ENCODE results near the gene CISD3. TPM values are rescaled to one million over a fixed set of nuclear protein-coding genes. Genes with fewer than 3 reads are reported as not detected.
A peak's percentile ranks its signal among the peaks of the same experiment; 100 is the strongest.

The CISD3 gene
- total and polyA plus RNA-seq, 5 donors from 2014 or later = 8.7 to 62.6 (median 38.9) TPM

DNA sequence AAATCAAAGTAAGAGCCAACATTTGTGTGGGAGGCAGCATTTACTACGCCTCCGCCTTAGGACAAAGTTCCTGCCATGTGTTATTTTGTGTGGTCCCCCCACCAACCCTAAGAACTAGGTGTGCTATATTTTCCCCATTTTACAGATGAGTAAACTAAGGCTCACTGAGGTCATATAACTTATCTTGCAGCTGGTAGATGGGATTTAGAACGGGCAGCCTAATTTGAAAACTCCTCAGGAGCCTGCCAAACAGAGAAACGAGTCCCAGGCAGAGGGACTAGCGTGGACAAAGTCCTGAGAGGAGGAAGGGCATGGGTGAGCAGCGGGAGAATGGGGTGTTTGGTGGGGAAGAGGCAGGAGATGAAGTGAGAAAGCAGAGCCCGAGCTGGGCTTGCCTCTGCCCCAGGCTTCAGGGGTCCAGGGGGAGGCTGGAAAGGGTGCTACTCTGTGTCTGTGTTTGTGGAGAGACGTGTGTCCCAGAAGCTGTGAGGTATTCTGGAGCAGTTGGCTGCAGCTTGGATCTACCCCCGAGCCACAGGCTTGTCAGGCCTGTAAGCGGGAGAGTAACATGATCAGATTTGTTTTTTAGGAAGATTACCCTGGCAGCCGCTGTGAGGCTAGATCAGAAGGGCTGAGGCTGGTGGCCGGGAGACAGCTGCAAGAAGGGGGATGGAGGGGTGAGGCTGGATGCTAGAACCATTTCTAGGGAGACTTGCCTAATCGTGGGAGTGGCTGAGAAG, 20.1 kb upstream of the CISD3 start:
- Histone ChIP-seq H3K4me1 (ENCODE audit: control insufficient read depth, insufficient read depth, low read length, poor library complexity, severe bottlenecking) (peaks cover 29% of the 10 kb centered on the region), H3K27me3 (ENCODE audit: control insufficient read depth, insufficient read depth, low read length) (no peaks in the 10 kb centered on the region), H3K36me3 (ENCODE audit: control insufficient read depth, insufficient read depth, low read length) (peaks cover 69% of the 10 kb centered on the region), H3K4me3 (ENCODE audit: low read depth, low read length) (no peak overlapping the region), H3K9me3 (ENCODE audit: control insufficient read depth in 2 of 2, low read length in 2 of 2) (no peaks in the 10 kb centered on the region), H3K27ac (ENCODE audit: insufficient read depth, low read length, poor library complexity, severe bottlenecking) (no peak overlapping the region)
- ATAC-seq (ENCODE audit: low read depth in 2 of 2) (no peak), DNase-seq (no peak)
- peaks cover 40% of the 10 kb centered on the region for H3K36me3 Mint-ChIP-seq
- peak overlapping the region in 2 of 3 donors; percentile 64 to 86 for H3K27ac Mint-ChIP-seq
- peaks cover 5 to 62% (median 32%) of the 10 kb centered on the region in 4 donors for H3K4me1 Mint-ChIP-seq
- peak overlapping the region in 3 of 4 donors; percentile 16 to 62 (median 35) for H3K4me3 Mint-ChIP-seq
- H3K9me3 Mint-ChIP-seq = peaks cover 0 to 3% (median 0%) of the 10 kb centered on the region in 7 donors
- H3K27me3 Mint-ChIP-seq = no peaks in the 10 kb centered on the region

DNA sequence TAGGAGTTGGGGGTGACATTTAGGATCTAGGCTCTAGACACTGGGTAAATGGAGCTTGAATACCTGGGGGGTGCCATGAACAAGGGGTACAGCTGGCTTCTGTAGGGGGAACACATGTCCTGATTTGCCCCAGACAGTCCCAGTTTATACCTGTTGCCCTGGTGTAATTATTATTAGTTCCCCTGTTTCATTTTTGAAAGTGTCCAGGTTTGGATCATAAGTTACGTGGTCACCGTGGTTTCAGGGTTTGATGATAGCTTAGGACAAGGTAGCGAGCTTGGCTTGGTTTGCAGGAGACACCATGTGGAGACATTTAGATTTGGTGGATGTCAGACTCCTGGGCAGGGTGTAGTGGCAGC, 19.6 kb upstream of the CISD3 start:
- peaks cover 0 to 3% (median 0%) of the 10 kb centered on the region in 7 donors for H3K9me3 Mint-ChIP-seq
- no peaks in the 10 kb centered on the region for H3K27me3 Mint-ChIP-seq
- H3K4me1 Mint-ChIP-seq = peaks cover 5 to 62% (median 32%) of the 10 kb centered on the region in 4 donors
- Histone ChIP-seq H3K36me3 (ENCODE audit: control insufficient read depth, insufficient read depth, low read length) (peaks cover 74% of the 10 kb centered on the region), H3K9me3 (ENCODE audit: control insufficient read depth in 2 of 2, low read length in 2 of 2) (no peaks in the 10 kb centered on the region), H3K27me3 (ENCODE audit: control insufficient read depth, insufficient read depth, low read length) (no peaks in the 10 kb centered on the region), H3K27ac (ENCODE audit: insufficient read depth, low read length, poor library complexity, severe bottlenecking) (no peak overlapping the region), H3K4me3 (ENCODE audit: low read depth, low read length) (no peak overlapping the region), H3K4me1 (ENCODE audit: control insufficient read depth, insufficient read depth, low read length, poor library complexity, severe bottlenecking) (peaks cover 29% of the 10 kb centered on the region)
- DNase-seq (no peak), ATAC-seq (ENCODE audit: low read depth in 2 of 2) (no peak)
- peak overlapping the region in 2 of 4 donors; percentile 35 to 62 for H3K4me3 Mint-ChIP-seq
- H3K36me3 Mint-ChIP-seq = peaks cover 40% of the 10 kb centered on the region
- H3K27ac Mint-ChIP-seq = peak overlapping the region in 1 of 3 donors; percentile 64

DNA sequence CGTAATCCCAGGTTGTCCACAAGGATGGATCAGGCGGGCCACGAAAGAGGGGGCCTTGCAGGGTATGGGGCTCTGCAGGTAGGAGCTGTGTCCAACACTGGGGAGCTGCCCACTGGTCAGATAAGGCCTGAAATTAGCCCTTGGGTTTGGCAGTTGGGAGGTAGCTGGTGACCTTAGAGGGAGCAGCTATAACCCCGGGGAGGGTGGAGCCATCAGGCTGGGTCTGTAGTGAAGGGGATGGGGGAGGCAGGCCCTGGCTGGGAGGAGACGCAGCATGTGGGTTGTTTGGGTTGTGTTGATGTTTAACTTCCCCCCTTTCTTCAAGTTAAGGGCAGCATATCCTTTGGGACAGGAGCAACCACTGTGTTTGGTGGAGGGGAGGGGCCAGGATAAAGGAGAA, 19.2 kb upstream of the CISD3 start:
- peak overlapping the region in 2 of 4 donors; percentile 31 to 35 for H3K4me3 Mint-ChIP-seq
- H3K9me3 ChIP-seq (ENCODE audit: control insufficient read depth in 2 of 2, low read length in 2 of 2) = no peaks in the 10 kb centered on the region
- DNase-seq (no peak), ATAC-seq (ENCODE audit: low read depth in 2 of 2) (no peak)
- H3K9me3 Mint-ChIP-seq = peaks cover 0 to 3% (median 0%) of the 10 kb centered on the region in 7 donors
- peaks cover 26% of the 10 kb centered on the region for H3K4me1 ChIP-seq (ENCODE audit: control insufficient read depth, insufficient read depth, low read length, poor library complexity, severe bottlenecking)
- H3K4me1 Mint-ChIP-seq = peaks cover 5 to 64% (median 33%) of the 10 kb centered on the region in 4 donors
- peaks cover 43% of the 10 kb centered on the region for H3K36me3 Mint-ChIP-seq
- H3K36me3 ChIP-seq (ENCODE audit: control insufficient read depth, insufficient read depth, low read length) = peaks cover 78% of the 10 kb centered on the region
- no peaks in the 10 kb centered on the region for H3K27me3 Mint-ChIP-seq
- no peak overlapping the region for H3K4me3 ChIP-seq (ENCODE audit: low read depth, low read length)
- H3K27me3 ChIP-seq (ENCODE audit: control insufficient read depth, insufficient read depth, low read length) = no peaks in the 10 kb centered on the region
- peak overlapping the region in 2 of 3 donors; percentile 45 to 71 for H3K27ac Mint-ChIP-seq
- no peak overlapping the region for H3K27ac ChIP-seq (ENCODE audit: insufficient read depth, low read length, poor library complexity, severe bottlenecking)

DNA sequence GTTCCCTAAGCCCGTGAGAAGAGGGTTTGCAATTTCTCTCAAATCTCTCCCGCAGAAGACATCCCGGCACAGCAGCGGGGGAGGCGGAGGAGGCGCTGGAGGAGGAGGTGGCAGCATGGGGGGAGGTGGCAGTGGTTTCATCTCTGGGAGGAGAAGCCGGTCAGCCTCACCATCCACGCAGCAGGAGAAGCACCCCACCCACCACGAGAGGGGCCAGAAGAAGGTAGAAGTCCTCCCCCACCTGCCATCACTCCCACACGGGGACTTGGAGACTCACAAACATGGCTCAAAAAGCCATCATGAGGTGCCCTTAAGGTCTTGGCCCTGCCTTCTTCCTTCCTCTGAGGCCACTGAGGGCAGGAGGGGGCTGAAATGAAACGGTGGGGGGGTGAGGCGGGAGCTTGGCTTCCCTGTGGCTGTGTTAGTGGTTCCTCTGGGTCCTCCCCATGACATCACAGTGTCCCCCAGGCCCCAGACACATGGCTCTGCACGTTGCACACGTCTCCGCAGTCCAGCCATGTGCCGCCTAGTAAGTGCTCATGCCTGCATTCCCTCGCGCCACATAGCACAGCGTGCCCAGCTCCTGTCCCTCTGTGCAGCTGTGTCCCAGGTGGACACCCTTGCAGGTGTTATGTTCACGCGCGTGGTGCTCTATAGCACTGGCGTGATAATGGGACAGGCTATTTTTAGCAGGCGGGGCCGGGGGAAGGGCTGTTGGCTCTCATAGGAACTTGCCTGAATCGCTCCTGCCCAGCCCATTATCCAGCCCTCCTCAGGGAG, 18.2 kb upstream of the CISD3 start:
- Histone ChIP-seq H3K4me3 (ENCODE audit: low read depth, low read length) (no peak overlapping the region), H3K9me3 (ENCODE audit: control insufficient read depth in 2 of 2, low read length in 2 of 2) (no peaks in the 10 kb centered on the region), H3K27me3 (ENCODE audit: control insufficient read depth, insufficient read depth, low read length) (no peaks in the 10 kb centered on the region), H3K36me3 (ENCODE audit: control insufficient read depth, insufficient read depth, low read length) (peaks cover 87% of the 10 kb centered on the region), H3K27ac (ENCODE audit: insufficient read depth, low read length, poor library complexity, severe bottlenecking) (no peak overlapping the region), H3K4me1 (ENCODE audit: control insufficient read depth, insufficient read depth, low read length, poor library complexity, severe bottlenecking) (peaks cover 16% of the 10 kb centered on the region)
- Mint-ChIP-seq H3K27me3 (no peaks in the 10 kb centered on the region), H3K36me3 (peaks cover 42% of the 10 kb centered on the region), H3K4me3 (peak overlapping the region in 1 of 4 donors; percentile 38), H3K4me1 (peaks cover 5 to 60% (median 33%) of the 10 kb centered on the region in 4 donors), H3K9me3 (peaks cover 0 to 2% (median 0%) of the 10 kb centered on the region in 7 donors), H3K27ac (peak overlapping the region in 1 of 3 donors; percentile 46)
- ATAC-seq (ENCODE audit: low read depth in 2 of 2) = no peak
- DNase-seq = no peak

DNA sequence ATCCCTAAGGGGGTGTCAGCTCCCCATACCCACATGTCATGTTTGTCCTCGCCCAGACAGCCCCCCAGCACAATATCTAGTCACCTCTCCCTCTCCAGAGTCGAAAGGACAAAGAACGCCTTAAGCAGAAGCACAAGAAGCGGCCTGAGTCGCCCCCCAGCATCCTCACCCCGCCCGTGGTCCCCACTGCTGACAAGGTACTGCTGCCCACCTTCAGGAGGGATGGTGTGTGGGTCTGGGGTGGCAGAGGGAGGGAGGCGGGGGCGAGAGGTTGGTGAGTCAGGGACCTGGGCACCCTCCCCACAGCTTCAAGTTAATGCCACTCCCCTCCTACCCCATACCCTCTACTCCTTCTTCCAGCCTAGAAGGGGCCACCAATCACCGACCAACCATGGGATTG, 17.5 kb upstream of the CISD3 start:
- Mint-ChIP-seq H3K9me3 (peaks cover 0 to 2% (median 0%) of the 10 kb centered on the region in 7 donors), H3K36me3 (peaks cover 45% of the 10 kb centered on the region), H3K27me3 (no peaks in the 10 kb centered on the region), H3K4me3 (no peak overlapping the region), H3K4me1 (peaks cover 5 to 54% (median 28%) of the 10 kb centered on the region in 4 donors), H3K27ac (no peak overlapping the region)
- DNase-seq (no peak), ATAC-seq (ENCODE audit: low read depth in 2 of 2) (no peak)
- peaks cover 10% of the 10 kb centered on the region for H3K4me1 ChIP-seq (ENCODE audit: control insufficient read depth, insufficient read depth, low read length, poor library complexity, severe bottlenecking)
- H3K27me3 ChIP-seq (ENCODE audit: control insufficient read depth, insufficient read depth, low read length) = no peaks in the 10 kb centered on the region
- H3K36me3 ChIP-seq (ENCODE audit: control insufficient read depth, insufficient read depth, low read length) = peaks cover 93% of the 10 kb centered on the region
- H3K27ac ChIP-seq (ENCODE audit: insufficient read depth, low read length, poor library complexity, severe bottlenecking) = no peak overlapping the region
- no peak overlapping the region for H3K4me3 ChIP-seq (ENCODE audit: low read depth, low read length)
- H3K9me3 ChIP-seq (ENCODE audit: control insufficient read depth in 2 of 2, low read length in 2 of 2) = no peaks in the 10 kb centered on the region

DNA sequence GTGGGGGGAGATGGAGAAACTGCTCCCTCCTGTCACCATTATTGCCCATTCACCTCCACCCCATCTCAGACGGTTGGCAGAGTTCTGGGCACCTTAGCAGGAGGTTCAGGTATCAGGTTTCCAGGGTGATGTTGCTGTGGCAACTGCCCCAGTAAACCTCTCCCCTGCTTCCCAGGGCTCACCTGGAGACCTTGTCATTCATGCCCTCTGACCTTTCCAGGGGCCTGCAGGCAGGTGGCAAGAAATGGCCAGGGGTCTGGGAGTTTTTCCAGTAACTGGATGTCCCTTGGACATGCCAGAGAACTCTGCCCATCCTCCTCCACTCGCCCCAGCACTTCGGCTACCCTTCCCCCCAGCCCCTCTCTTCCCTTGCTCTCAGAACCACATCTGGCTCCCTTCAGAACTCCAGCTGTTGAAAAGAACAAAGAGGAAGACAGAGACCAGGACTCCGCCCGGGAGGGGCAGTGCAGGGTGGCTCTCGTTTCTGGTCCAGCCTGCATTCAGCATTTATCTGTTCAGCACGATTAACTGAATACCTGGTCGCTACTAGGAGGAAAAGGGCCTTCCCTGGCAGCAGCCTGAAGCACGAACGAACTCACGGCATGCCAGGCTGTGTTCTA, 16.6 kb upstream of the CISD3 start:
- Mint-ChIP-seq H3K27me3 (no peaks in the 10 kb centered on the region), H3K36me3 (peaks cover 42% of the 10 kb centered on the region), H3K9me3 (no peaks in the 10 kb centered on the region), H3K27ac (no peak overlapping the region), H3K4me3 (no peak overlapping the region), H3K4me1 (peaks cover 5 to 45% (median 23%) of the 10 kb centered on the region in 4 donors)
- Histone ChIP-seq H3K9me3 (ENCODE audit: control insufficient read depth in 2 of 2, low read length in 2 of 2) (no peaks in the 10 kb centered on the region), H3K27ac (ENCODE audit: insufficient read depth, low read length, poor library complexity, severe bottlenecking) (no peak overlapping the region), H3K4me1 (ENCODE audit: control insufficient read depth, insufficient read depth, low read length, poor library complexity, severe bottlenecking) (peaks cover 4% of the 10 kb centered on the region), H3K4me3 (ENCODE audit: low read depth, low read length) (no peak overlapping the region), H3K36me3 (ENCODE audit: control insufficient read depth, insufficient read depth, low read length) (peaks cover 93% of the 10 kb centered on the region), H3K27me3 (ENCODE audit: control insufficient read depth, insufficient read depth, low read length) (no peaks in the 10 kb centered on the region)
- ATAC-seq (ENCODE audit: low read depth in 2 of 2) (no peak), DNase-seq (no peak)

DNA sequence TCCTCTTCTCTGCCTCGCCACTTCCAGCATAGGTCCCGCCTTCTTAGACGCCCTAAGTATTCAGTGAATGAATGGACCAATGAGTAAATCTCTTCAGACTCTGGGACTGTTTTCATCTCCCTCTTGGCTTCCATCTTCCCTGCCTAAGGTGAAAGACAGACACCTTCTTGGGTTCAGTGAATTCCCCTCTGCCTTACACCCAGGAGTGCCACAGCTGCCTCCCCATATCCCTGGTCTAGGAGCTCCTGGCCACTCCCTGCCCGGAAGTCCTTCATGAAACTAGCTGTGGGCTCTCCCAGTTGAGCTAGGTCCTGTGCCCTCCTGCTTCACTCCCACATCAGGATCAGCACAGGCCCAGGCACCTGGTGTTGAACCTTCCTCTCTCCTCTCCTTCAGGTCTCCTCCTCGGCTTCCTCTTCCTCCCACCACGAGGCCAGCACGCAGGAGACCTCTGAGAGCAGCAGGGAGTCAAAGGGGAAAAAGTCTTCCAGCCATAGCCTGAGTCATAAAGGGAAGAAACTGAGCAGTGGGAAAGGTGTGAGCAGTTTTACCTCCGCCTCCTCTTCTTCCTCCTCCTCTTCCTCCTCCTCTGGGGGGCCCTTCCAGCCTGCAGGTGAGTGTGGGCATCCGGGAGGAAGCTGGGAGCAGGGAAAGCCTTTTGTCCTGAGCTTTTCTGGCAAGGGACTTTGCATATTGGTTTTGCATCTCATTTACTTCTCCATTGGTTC, 14.8 kb upstream of the CISD3 start:
- no peaks in the 10 kb centered on the region for H3K9me3 Mint-ChIP-seq
- no peak overlapping the region for H3K4me3 ChIP-seq (ENCODE audit: low read depth, low read length)
- H3K27me3 ChIP-seq (ENCODE audit: control insufficient read depth, insufficient read depth, low read length) = no peaks in the 10 kb centered on the region
- H3K4me3 Mint-ChIP-seq = peak overlapping the region in 1 of 4 donors; percentile 15
- H3K4me1 ChIP-seq (ENCODE audit: control insufficient read depth, insufficient read depth, low read length, poor library complexity, severe bottlenecking) = no peaks in the 10 kb centered on the region
- peaks cover 82% of the 10 kb centered on the region for H3K36me3 ChIP-seq (ENCODE audit: control insufficient read depth, insufficient read depth, low read length)
- no peak overlapping the region for H3K27ac ChIP-seq (ENCODE audit: insufficient read depth, low read length, poor library complexity, severe bottlenecking)
- peaks cover 36% of the 10 kb centered on the region for H3K36me3 Mint-ChIP-seq
- H3K27me3 Mint-ChIP-seq = no peaks in the 10 kb centered on the region
- peak overlapping the region in 2 of 3 donors; percentile 55 for H3K27ac Mint-ChIP-seq
- H3K4me1 Mint-ChIP-seq = peaks cover 0 to 38% (median 12%) of the 10 kb centered on the region in 4 donors
- DNase-seq (no peak), ATAC-seq (ENCODE audit: low read depth in 2 of 2) (no peak)
- no peaks in the 10 kb centered on the region for H3K9me3 ChIP-seq (ENCODE audit: control insufficient read depth in 2 of 2, low read length in 2 of 2)

Measured in CD4-positive, CD25-positive, alpha-beta regulatory T cell (primary cell).